Thyroid gland (tissue), 4 donors: ENCODE results near the gene RIMS3. TPM values are rescaled to one million over a fixed set of nuclear protein-coding genes. Genes with fewer than 3 reads are reported as not detected.

ENCODE experiments used
- DNase-seq, 2 donors: peaks; one replicate each; pipeline ENCODE4 v3.0.0-alpha.2; 2019
- H3K27ac ChIP-seq, 3 donors: fragments of 200-600 bp; sonication (generic); 1 replicate in 2 of 3; 2 replicates in 1 of 3; pipeline ENCODE4 v1.5.1; 2016 to 2019; ENCODE audit warnings: mild to moderate bottlenecking in 1 of 3, moderate library complexity in 1 of 3
- H3K27me3 ChIP-seq: fragments of 200-600 bp; sonication (generic); one replicate; pipeline ENCODE4 v1.5.1; 2019
- H3K36me3 ChIP-seq, 2 donors: fragments of 200-600 bp; sonication (generic); one replicate each; pipeline ENCODE4 v1.5.1; 2016 to 2019
- H3K4me1 ChIP-seq, 2 donors: fragments of 200-600 bp; sonication (generic); one replicate each; pipeline ENCODE4 v1.5.1; 2017 to 2019
- H3K4me3 ChIP-seq, 3 donors: fragments of 200-600 bp; sonication (generic); replicated peaks in 1 of 3; 1 replicate in 2 of 3; 2 replicates in 1 of 3; pipeline ENCODE4 v1.5.1; 2016; ENCODE audit warnings: mild to moderate bottlenecking in 1 of 3
- H3K9me3 ChIP-seq: fragments of 200-600 bp; sonication (generic); one replicate; pipeline ENCODE4 v1.5.1; 2017
- CTCF ChIP-seq, 6 experiments: fragments of 200-600 bp in 3 of 6; fragments of 450-650 bp in 3 of 6; sonication (generic) in 3 of 6; IDR thresholded peaks; one replicate each; pipeline ENCODE4 v1.5.1; 2016 to 2019; ENCODE audit warnings: antibody characterized with exemption in 6 of 6, mild to moderate bottlenecking in 2 of 6, inconsistent platforms in 1 of 6, moderate library complexity in 1 of 6
- POLR2A ChIP-seq, 2 donors: fragments of 450-650 bp; IDR thresholded peaks; one replicate each; pipeline ENCODE4 v1.6.1; 2017; ENCODE audit warnings: antibody characterized with exemption in 2 of 2, mild to moderate bottlenecking in 2 of 2, moderate library complexity in 1 of 2
- WGBS, 2 donors: methylation state at CpG; one replicate each; pipeline ENCODE4 v1.1.5; 2017; 5-methylcytosine and 5-hydroxymethylcytosine counted together
- intact Hi-C: fragments of 100-400 bp; cut with DNase I; formaldehyde crosslinking; loops from one replicate; pipeline ENCODE4 v1.15.1; 2023
- total RNA-seq, 4 donors: library from RNA; depleted of rRNA; stranded (reverse); fragments of >200 nt; gene quantifications; one replicate each; pipeline ENCODE4 v1.2.3, GENCODE V29; 2016

The RIMS3 gene
- total RNA-seq, 4 donors from 2014 or later = 2.1 to 4.4 (median 3.5) TPM

GRCh38 chr1:40625076-40625475, 40.4 kb downstream of the RIMS3 start:
- Histone ChIP-seq H3K36me3 (no peaks in the 10 kb centered on the region), H3K27ac (no peak overlapping the region), H3K9me3 (no peaks in the 10 kb centered on the region), H3K27me3 (no peaks in the 10 kb centered on the region), H3K4me1 (peaks cover 0 to 8% of the 10 kb centered on the region in 2 donors), H3K4me3 (no peak overlapping the region)
- WGBS, 2 donors = 34 to 45% methylated on average over 4 of the region's 4 CpGs
- TF ChIP-seq POLR2A (IDR thresholded peaks at IDR 0.05) (no peak), CTCF (IDR thresholded peaks at IDR 0.05) (peak in 3 of 6 experiments; percentile 40 to 49 (median 43))
- intact Hi-C loops = no loop called here
- DNase-seq = peak; percentile 47 to 55

- H3K4me1 ChIP-seq = peaks cover 0 to 8% of the 10 kb centered on the region in 2 donors
- no peak overlapping the region for H3K4me3 ChIP-seq
- H3K9me3 ChIP-seq = no peaks in the 10 kb centered on the region
- intact Hi-C loops = no loop called here
- DNase-seq = no peak
- TF ChIP-seq CTCF (IDR thresholded peaks at IDR 0.05) (no peak), POLR2A (IDR thresholded peaks at IDR 0.05) (no peak)
- H3K27ac ChIP-seq = no peak overlapping the region
- H3K27me3 ChIP-seq = no peaks in the 10 kb centered on the region
- 89 to 92% methylated on average over 4 of the region's 4 CpGs for WGBS, 2 donors
- no peaks in the 10 kb centered on the region for H3K36me3 ChIP-seq
Measured at GRCh38 chr1:40622936-40623629, 42.4 kb downstream of the RIMS3 start.

GRCh38 chr1:40621821-40622450, 43.5 kb downstream of the RIMS3 start:
- Histone ChIP-seq H3K27ac (no peak overlapping the region), H3K4me3 (no peak overlapping the region), H3K4me1 (peaks cover 0 to 8% of the 10 kb centered on the region in 2 donors), H3K27me3 (no peaks in the 10 kb centered on the region), H3K36me3 (no peaks in the 10 kb centered on the region), H3K9me3 (no peaks in the 10 kb centered on the region)
- intact Hi-C loops = no loop called here
- no peak for DNase-seq
- TF ChIP-seq POLR2A (IDR thresholded peaks at IDR 0.05) (no peak), CTCF (IDR thresholded peaks at IDR 0.05) (no peak)
- WGBS, 2 donors = 78 to 86% methylated on average over 4 to 6 of the region's 6 CpGs

- 63 to 84% methylated on average over 3 of the region's 3 CpGs for WGBS, 2 donors
- TF ChIP-seq CTCF (IDR thresholded peaks at IDR 0.05) (no peak), POLR2A (IDR thresholded peaks at IDR 0.05) (no peak)
- H3K9me3 ChIP-seq = no peaks in the 10 kb centered on the region
- H3K27ac ChIP-seq = no peak overlapping the region
- intact Hi-C loops = no loop called here
- H3K4me1 ChIP-seq = peaks cover 0 to 5% of the 10 kb centered on the region in 2 donors
- no peak for DNase-seq
- H3K27me3 ChIP-seq = no peaks in the 10 kb centered on the region
- H3K36me3 ChIP-seq = no peaks in the 10 kb centered on the region
- no peak overlapping the region for H3K4me3 ChIP-seq
Measured at GRCh38 chr1:40620586-40621210, 44.8 kb downstream of the RIMS3 start.

GRCh38 chr1:40620150-40620549, 45.3 kb downstream of the RIMS3 start:
- no peak for DNase-seq
- intact Hi-C loops = no loop called here

More at GRCh38 chr1:40620150-40620549, 45.3 kb downstream of the RIMS3 start:
- WGBS, 2 donors = 89 to 91% methylated on average over 5 of the region's 5 CpGs
- Histone ChIP-seq H3K27me3 (no peaks in the 10 kb centered on the region), H3K27ac (no peak overlapping the region), H3K4me3 (no peak overlapping the region), H3K9me3 (no peaks in the 10 kb centered on the region), H3K36me3 (no peaks in the 10 kb centered on the region), H3K4me1 (no peaks in the 10 kb centered on the region)
- TF ChIP-seq CTCF (IDR thresholded peaks at IDR 0.05) = no peak
- TF ChIP-seq POLR2A (IDR thresholded peaks at IDR 0.05) = no peak
